GM18868 (cell line): ENCODE data around the gene MED27.

Experiments used
- ATAC-seq: cut with Tn5 transposase; IDR thresholded peaks from one replicate; pipeline ENCODE4 v1.9.1; 2021; ENCODE audit warnings: mild to moderate bottlenecking, moderate library complexity; ENCODE audit not compliant: unreplicated experiment

MED27 gene

DNA sequence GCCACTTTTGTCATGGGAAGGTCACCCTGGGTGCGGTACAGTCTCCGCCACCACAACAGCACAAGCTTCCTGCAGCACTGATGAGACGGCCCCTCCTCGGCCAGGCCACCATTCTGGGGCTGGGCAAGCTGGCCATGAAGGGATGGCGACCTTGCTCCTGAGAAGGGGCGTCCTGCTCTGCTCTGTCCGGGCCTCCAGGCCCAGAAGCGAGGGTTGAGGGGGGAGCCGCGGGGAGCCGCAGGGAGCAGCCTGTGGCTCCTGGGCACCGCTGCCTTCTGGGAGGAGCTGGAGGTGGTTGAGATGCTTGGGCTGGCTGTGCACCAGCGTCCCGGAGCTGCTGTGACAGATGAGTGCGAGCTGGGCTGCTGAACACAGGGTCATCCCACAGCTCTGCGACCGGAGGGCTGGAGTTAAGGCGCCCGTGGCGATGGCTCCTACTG lies 255.5 kb downstream of the MED27 start:
- no peak for ATAC-seq

DNA sequence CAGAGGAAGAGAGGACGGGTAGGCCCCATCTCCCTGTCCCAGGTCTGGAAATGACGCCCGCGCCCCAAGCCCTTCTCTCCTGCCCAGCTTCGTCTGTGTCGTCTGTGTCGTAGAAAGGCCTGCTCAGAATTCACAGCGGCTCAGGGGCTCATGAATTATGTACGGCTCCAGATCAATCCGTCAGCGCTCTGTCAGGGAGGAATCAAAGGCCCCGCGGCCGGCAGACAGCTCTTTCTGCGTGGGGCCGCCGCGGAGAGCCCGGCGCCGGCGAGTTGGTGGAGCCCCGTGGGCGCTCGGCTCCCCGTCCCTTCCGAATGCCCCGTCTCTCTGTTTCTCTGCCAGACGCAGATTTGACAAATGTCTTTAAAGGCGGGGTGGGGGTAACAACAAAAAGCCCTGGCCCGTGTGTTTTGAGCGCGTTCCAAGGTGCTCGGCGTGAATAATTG lies 255.9 kb downstream of the MED27 start:
- no peak for ATAC-seq

DNA sequence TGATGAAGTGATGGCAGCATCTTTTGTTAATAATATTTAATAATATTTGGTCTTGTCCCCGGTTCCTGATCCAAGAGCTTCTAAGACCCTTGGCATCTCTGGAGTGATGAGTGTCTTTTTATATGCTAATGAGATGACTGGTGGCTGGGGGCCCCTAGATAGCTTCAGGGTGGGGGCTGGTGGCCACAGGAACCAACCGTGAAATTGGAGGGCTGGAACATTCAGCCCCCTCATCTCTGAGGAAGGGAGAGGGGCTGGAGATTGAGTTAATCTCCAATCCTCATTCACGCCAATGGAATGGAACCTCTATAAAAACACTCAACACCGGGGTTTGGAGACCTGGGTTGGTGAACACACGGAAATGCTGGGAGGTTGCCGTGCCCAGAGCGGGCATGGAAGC lies 261.6 kb downstream of the MED27 start:
- no peak for ATAC-seq

DNA sequence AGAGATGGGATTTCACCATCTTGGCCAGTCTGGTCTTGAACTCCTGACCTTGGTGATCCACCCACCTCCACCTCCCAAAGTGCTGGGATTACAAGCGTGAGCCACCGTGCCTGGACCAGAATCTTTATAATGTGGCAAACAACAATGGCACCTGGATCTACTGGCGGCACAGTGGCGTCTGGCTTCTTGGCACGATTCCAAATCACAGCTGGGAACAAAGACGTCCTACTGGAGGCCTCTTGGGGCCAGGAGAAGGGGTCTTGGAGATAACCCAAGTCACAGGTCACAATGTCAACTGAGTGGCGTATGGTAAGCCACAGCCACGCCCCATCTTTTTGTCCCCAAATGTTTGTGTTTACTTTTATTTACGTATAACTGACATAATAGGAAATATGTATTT lies 262.0 kb downstream of the MED27 start:
- ATAC-seq: no peak

DNA sequence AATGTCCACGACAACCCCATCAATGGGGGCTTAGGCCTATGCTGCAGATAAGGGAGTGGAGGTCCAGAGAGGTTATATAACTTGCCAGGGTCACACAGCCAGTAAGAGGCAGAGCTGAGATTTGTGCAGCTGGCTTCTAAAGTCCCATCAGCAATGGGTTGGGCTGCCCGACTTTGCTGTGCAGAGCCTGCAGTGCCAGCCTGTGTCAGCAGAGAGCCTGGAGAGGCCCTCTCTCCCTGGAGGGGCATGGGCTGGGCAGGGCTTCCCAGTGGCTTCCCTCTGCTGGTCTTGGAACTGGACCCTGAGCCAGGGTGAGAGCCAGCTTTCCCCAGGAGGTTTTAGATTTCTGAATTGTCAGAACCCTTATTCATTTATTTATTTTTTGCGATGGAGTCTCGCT lies 262.6 kb downstream of the MED27 start:
- ATAC-seq: no peak

DNA sequence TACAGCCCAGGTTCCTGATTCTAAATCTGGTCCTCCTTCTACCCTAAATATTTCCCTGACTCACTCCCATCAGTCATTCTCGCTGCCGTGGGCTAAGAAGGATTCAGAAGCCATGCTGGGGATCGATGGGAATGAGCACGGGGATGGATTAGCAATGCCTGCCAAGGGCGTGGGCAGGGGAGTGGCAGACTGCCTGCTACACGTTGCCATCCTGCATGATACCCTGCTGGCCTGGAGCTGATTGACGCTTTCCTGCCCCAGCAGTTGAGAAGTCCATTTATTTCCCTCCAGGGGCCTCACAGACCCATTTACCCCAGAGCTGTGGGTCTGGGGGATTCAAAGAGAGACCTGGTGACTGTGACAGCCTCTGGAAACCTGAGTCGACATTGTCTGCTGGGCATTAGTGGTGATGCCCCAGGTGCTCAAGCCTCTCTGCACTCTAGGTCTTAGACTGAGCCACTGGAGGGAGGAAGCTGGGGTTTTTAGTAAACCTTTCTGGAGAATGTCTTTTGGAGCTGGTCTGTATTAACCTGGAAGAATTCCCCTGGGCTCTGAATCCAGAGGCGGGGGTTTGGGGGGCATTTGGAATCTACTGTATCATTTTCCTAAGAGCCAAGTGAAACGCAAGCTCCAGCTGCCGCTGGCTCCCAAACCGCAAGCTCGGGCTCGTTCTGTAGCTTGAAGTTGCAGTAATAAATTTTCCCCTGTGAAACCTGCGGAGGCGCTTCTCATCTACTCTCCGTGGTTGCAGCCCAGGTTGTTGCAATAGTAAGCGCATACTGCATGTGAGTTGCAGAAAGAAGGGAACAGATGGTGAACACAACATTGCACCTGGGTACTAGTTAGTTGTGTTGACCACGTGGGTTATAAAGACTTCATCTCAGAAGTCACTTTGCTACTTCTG lies 263.4 kb downstream of the MED27 start:
- no peak for ATAC-seq

DNA sequence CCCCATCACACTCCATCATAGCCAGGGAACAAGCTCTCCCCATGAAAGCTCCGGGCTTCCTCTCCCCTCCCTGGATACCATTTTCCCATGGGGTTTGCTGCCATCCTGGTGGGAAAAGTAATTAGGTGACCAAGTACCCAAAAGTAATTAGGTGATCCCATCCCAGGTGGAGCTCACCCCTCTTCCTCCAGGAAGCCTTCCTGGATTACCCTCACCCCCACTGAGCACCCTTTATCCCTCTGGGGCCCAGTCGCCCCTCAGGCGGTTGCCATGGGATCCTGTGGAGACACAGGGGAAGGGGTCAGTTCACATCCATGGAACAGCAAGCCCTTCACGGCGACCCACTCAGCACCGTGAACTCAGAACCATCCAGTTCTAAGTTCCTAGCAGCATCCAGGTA lies 265.0 kb downstream of the MED27 start:
- no peak for ATAC-seq

DNA sequence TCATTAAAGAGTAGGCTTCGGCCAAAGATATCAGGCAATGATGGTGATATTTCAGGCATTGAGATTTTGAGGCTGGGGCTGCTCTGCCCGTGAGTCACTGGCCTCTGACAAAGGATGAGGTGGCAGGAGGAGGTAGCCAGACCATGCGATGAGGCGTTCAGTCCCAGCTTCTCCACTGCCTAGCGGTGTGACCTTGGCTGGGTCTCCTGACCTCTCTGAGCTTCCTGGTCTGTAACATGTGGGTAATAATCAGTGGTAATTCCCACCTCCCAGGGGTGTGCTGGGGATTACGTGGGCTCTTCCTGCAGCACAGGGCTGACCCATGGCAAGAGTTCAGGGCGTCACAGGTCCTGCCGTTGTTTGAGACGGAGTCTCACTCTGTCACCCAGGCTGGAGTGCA lies 266.6 kb downstream of the MED27 start:
- ATAC-seq: no peak

DNA sequence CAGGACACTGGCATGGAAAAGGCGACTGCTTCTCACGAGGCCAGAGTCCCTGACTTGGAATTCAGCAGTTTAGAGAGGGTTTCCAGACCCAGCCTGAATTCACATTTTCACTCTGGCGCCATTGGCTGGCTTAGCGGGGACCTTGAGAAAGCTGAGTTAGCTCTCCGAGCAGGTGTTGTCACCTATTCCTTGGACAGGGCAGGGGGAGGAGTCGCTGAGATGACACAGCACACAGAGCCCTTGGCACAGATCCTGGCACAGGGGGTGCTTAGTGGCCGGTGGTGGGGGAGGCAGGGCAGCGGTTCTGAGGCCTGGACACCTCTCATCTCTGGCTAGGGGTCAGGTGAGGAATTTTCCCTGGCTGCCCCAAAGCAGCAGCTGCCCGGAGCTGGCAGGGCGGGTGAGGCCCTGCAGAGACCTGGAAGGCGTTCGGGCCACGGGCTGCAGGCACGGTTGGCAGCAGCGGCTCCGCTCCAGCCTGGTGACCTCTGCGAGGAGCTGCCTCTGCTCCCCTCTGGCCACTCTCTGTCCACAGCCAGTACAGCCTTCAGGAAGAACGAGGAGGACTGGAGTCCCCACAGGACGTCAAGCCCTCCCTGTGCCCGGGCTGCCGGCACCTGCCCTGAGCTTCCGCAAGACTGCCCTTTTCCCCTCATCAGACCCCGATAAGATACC lies 267.4 kb downstream of the MED27 start:
- ATAC-seq: no peak

DNA sequence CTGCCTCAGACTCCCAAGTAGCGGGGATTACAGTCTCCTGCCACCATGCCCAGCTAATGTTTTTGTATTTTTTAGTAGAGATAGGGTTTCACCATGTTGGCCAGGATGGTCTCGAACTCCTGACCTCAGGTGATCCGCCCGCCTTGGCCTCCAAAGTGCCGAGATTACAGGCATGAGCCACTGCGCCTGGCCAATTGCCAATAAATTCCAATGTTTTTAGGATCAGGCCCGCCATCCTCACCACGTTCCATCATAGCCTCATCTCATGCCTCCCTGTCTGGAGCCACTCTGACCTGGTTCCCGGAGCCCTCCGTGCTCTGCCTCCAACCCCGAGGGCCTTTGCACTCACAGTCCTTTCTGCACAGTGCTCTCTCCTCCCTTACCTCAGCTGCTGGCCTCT lies 268.3 kb downstream of the MED27 start:
- ATAC-seq: no peak

DNA sequence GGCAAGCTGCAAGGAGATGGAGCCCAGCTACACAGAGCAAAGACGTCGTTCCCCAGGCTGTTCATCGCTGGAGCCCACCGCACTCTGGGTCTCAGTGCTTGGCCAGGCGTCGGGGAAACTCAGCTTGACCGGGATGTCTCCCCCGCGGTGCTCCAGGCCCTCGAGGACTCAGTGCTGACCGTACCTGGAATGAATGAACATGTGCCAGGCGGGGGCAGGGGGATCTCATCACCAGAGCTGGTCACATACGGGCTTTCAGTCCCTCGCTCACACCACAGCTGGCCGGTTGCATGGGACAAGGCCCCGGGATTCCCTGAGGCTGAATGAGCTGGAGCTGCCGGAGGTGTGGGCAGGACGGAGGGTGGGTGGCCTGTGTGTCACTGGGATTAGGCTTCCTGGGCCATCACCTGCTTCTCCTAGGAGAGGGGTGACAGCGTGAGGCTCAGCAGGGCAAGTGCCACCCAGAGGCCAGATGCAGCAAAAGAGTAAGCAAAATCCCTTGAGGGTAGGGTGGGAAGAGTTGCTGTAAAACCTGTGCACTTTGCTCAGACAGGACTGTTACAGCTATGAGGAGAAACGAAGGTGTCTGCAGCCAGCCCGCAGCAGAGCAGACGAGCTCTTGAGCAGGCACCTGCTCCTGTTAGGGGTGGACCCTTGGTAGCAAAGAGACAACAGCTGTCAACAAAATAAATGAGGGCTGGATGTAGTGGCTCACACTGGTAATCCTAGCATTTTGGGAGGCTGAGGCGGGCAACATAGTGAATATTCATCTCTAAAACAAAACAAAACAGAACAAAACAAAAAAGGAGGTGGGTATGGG lies 269.1 kb downstream of the MED27 start:
- no peak for ATAC-seq
